Kidney (tissue), 14 donors: ENCODE data around the gene ST6GALNAC4. TPM values are rescaled to one million over a fixed set of nuclear protein-coding genes. Genes with fewer than 3 reads are reported as not detected.

Source experiments
- DNase-seq, 5 donors: peaks; one replicate each; pipeline ENCODE4 v3.0.0-alpha.2; 2013 to 2020
- FAIRE-seq: peaks from 2 replicates; lab custom pipeline; 2012; peaks lifted over from hg19 to GRCh38; lab: Jason Lieb, UNC
- H3K27ac ChIP-seq, 2 donors: one replicate each; pipeline ENCODE4 v1.7.0; 2013; ENCODE audit warnings: low read depth in 2 of 2, low read length in 2 of 2, inconsistent platforms in 1 of 2
- H3K27me3 ChIP-seq: one replicate; pipeline ENCODE4 v1.7.1; 2013; ENCODE audit warnings: low read length, inconsistent platforms; ENCODE audit not compliant: control insufficient read depth, insufficient read depth
- H3K36me3 ChIP-seq, 3 donors: one replicate each; pipeline versions ENCODE4 v1.7.0 to v1.7.1; 2013; ENCODE audit warnings: low read length in 3 of 3, control low read depth in 1 of 3, inconsistent platforms in 1 of 3; ENCODE audit not compliant: insufficient read depth in 3 of 3, control insufficient read depth in 2 of 3
- H3K4me1 ChIP-seq, 3 donors: one replicate each; pipeline versions ENCODE4 v1.7.0 to v1.7.1; 2013; ENCODE audit warnings: low read length in 3 of 3, inconsistent platforms in 1 of 3, low read depth in 1 of 3; ENCODE audit not compliant: control insufficient read depth in 2 of 3, insufficient read depth in 2 of 3
- H3K4me3 ChIP-seq, 3 donors: one replicate each; pipeline versions ENCODE4 v1.7.0 to v1.8.1; 2013; ENCODE audit warnings: low read length in 3 of 3, control low read depth in 1 of 3, inconsistent platforms in 1 of 3
- H3K9ac ChIP-seq, 3 donors: one replicate each; pipeline versions ENCODE4 v1.7.0 to v1.7.1; 2013; ENCODE audit warnings: low read length in 3 of 3, control low read depth in 1 of 3, inconsistent platforms in 1 of 3
- H3K9me3 ChIP-seq, 3 donors: one replicate each; pipeline versions ENCODE4 v1.7.0 to v1.7.1; 2013; ENCODE audit warnings: low read length in 3 of 3, control low read depth in 1 of 3, inconsistent platforms in 1 of 3; ENCODE audit not compliant: control insufficient read depth in 2 of 3, insufficient read depth in 1 of 3
- intact Hi-C: fragments of 100-400 bp; cut with DNase I; formaldehyde crosslinking; loops from one replicate; pipeline ENCODE4 v1.11.1; 2022
- polyA plus RNA-seq: library from polyadenylated mRNA; stranded (reverse); fragments of 350-450 nt; fragmentation: Illumina TruSeq; extraction: RNeasy Lipid Tissue Mini Kit (QIAGEN cat#74804); gene quantifications from one replicate; pipeline ENCODE4 v1.2.3, GENCODE V29; 2014; ENCODE audit warnings: low read depth, low replicate concordance; ENCODE audit not compliant: insufficient read depth
- total RNA-seq: library from RNA; stranded (reverse); fragmentation: NEBNext Ultra II Directional; extraction: Animal tissue kit (Norgen Biotek cat#: 25700); gene quantifications from one replicate; pipeline ENCODE4 v1.2.1, GENCODE V29; 2021
- TF ChIP-seq, protein P1 (sequence below): IDR thresholded peaks from 3 replicates; pipeline ENCODE4 v1.5.1; 2012; ENCODE audit warnings: mild to moderate bottlenecking, moderate library complexity, borderline replicate concordance; ENCODE audit not compliant: insufficient read depth; ENCODE audit errors: extremely low read depth
- donor health status: control.
- donor health status: control.
- donor health status: control.
- donor health status: control.
- donor health status: control.
- donor health status: DM: yes; HTN: yes; CAD: no.
- donor health status: Normal renal cell carcinoma (clear cell type).

Gene ST6GALNAC4
- total and polyA plus RNA-seq, 2 donors from 2014 or later = 31.4 to 31.6 TPM

DNA sequence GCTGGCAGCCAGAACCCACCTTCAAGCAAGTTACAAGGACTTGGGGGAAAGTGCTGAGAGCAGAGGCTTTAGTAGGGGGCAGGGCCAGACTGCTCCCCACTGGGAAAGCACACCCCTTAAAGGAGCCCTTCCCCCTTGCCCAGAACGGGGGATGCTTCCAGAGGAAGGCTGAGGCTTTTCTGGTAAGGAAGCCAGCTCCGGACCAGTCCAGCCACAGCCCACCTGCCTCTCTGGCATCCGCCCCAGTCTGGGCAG is 25.0 kb upstream of the ST6GALNAC4 start:
- DNase-seq = no peak
- H3K9ac ChIP-seq = peak overlapping the region in 1 of 3 donors; percentile 56
- no peak for FAIRE-seq
- H3K4me3 ChIP-seq = no peak overlapping the region
- peak overlapping the region; percentile 77 to 87 for H3K27ac ChIP-seq
- TF ChIP-seq, protein P1, sequence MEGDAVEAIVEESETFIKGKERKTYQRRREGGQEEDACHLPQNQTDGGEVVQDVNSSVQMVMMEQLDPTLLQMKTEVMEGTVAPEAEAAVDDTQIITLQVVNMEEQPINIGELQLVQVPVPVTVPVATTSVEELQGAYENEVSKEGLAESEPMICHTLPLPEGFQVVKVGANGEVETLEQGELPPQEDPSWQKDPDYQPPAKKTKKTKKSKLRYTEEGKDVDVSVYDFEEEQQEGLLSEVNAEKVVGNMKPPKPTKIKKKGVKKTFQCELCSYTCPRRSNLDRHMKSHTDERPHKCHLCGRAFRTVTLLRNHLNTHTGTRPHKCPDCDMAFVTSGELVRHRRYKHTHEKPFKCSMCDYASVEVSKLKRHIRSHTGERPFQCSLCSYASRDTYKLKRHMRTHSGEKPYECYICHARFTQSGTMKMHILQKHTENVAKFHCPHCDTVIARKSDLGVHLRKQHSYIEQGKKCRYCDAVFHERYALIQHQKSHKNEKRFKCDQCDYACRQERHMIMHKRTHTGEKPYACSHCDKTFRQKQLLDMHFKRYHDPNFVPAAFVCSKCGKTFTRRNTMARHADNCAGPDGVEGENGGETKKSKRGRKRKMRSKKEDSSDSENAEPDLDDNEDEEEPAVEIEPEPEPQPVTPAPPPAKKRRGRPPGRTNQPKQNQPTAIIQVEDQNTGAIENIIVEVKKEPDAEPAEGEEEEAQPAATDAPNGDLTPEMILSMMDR = no peak
- no peaks in the 10 kb centered on the region for H3K9me3 ChIP-seq
- peaks cover 0 to 20% (median 12%) of the 10 kb centered on the region in 3 donors for H3K36me3 ChIP-seq
- intact Hi-C loops = loop anchor here (2.0 to 10.0 kb wide), 2 partner anchors 93 to 173 kb away; no protein-coding TSS in a partner anchor
- H3K27me3 ChIP-seq = no peaks in the 10 kb centered on the region
- peaks cover 0 to 34% (median 12%) of the 10 kb centered on the region in 3 donors for H3K4me1 ChIP-seq

DNA sequence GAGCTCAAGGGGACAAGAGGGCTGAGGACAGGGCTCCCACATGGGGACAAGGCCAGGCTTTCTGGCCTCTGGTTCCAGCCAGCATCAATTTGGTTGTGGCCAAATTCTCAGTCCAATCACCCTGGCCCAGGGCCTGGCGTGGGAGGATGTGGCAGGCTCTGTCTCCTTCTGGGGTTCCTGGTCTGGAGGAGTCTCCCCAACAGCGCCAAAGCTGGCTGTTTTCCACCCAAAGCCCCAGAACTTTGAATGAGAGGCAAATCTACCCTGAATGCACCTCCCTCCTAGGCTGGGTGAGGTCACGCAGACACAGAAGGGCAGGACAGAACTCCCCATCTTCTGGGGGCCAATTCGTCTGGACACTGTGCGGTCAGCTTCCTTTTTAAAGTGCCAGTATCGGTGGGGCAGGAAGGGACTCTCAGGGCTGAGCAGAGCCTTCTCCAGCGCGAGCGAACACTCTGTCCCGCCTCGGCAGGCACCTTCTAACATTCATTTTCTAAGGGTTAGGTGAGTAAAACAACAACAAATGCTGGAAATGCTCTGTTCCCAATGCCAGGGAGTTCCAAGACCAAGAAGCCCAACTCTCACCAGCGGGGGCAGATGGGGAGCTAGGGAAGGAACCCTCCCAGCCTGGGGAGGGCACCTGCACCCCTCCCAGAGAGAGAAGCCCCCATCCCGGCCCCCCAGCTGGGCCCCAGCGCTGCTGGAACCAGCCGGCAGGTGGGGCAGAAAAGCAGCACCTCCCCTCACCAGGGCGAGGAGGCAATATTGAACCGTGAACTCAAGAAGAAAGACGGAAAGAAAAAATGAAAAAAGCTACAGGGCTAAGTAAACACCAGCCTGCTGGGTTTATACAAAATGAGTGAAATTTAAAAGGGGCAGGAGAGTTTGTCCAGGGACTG is 24.5 kb upstream of the ST6GALNAC4 start:
- H3K4me1 ChIP-seq = peaks cover 0 to 40% (median 17%) of the 10 kb centered on the region in 3 donors

DNA sequence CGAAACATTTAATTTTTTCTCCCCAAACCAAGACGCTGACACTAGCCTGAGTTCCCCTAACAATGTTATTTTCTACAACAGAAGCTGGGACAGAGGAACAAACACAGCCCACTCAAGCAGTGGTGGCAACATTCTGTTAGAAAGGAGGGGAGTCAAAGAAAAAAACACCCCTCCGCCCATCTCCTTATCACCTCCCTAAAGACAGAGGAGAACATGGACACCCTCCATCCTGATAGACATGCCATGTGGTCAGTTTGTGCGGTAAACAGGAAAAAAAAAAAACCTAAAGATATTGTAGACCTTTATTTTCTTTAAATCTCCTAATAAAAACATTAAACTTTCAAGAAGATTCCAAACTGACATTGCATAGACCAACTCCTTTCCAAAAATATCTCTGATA is 23.8 kb upstream of the ST6GALNAC4 start:
- peak overlapping the region; percentile 77 to 87 for H3K27ac ChIP-seq
- no peaks in the 10 kb centered on the region for H3K27me3 ChIP-seq
- intact Hi-C loops = loop anchor here (10.0 kb wide), 1 partner anchor 174 kb away; no protein-coding TSS in a partner anchor
- peaks cover 0 to 43% (median 18%) of the 10 kb centered on the region in 3 donors for H3K4me1 ChIP-seq
- FAIRE-seq (no peak), DNase-seq (no peak)
- H3K9me3 ChIP-seq = no peaks in the 10 kb centered on the region
- TF ChIP-seq, protein P1 = no peak
- H3K36me3 ChIP-seq = peaks cover 0 to 20% (median 12%) of the 10 kb centered on the region in 3 donors
- no peak overlapping the region for H3K9ac ChIP-seq
- no peak overlapping the region for H3K4me3 ChIP-seq

More for the DNA sequence above, 24.5 kb upstream of the ST6GALNAC4 start:
- Histone ChIP-seq H3K27ac (peak overlapping the region; percentile 77 to 87), H3K36me3 (peaks cover 0 to 20% (median 12%) of the 10 kb centered on the region in 3 donors), H3K27me3 (no peaks in the 10 kb centered on the region), H3K9me3 (no peaks in the 10 kb centered on the region), H3K9ac (peak overlapping the region in 1 of 3 donors; percentile 56), H3K4me3 (no peak overlapping the region)
- TF ChIP-seq, protein P1 = no peak
- FAIRE-seq (no peak), DNase-seq (no peak)
- intact Hi-C loops = loop anchor here (10.0 kb wide), 1 partner anchor 173 kb away; no protein-coding TSS in a partner anchor
